ENCODE data around the gene NRXN2.

Gene NRXN2

GRCh38 chr11:64759131-64759721 is 36.2 kb upstream of the NRXN2 start:
- DNase-seq (ENCODE audit: low read depth) = no peak

GRCh38 chr11:64758330-64759079 is 35.5 kb upstream of the NRXN2 start:
- no peak for DNase-seq (ENCODE audit: low read depth)

GRCh38 chr11:64757549-64758329 is 34.7 kb upstream of the NRXN2 start:
- no peak for DNase-seq (ENCODE audit: low read depth)

- no peak for DNase-seq (ENCODE audit: low read depth)
These were observed 32.8 kb upstream of the NRXN2 start for GRCh38 chr11:64755681-64756361.

- no peak for DNase-seq (ENCODE audit: low read depth)
These were observed 32.1 kb upstream of the NRXN2 start for GRCh38 chr11:64754919-64755662.

GRCh38 chr11:64754124-64754918 is 31.3 kb upstream of the NRXN2 start:
- peak; percentile 50 for DNase-seq (ENCODE audit: low read depth)

GRCh38 chr11:64753380-64754123 is 30.6 kb upstream of the NRXN2 start:
- no peak for DNase-seq (ENCODE audit: low read depth)

GRCh38 chr11:64753019-64753379 is 30.0 kb upstream of the NRXN2 start:
- DNase-seq (ENCODE audit: low read depth) = no peak

GRCh38 chr11:64752175-64752970 is 29.4 kb upstream of the NRXN2 start:
- no peak for DNase-seq (ENCODE audit: low read depth)

GRCh38 chr11:64751580-64751979 is 28.6 kb upstream of the NRXN2 start:
- DNase-seq (ENCODE audit: low read depth) = no peak

- no peak for DNase-seq (ENCODE audit: low read depth)
These were observed 28.1 kb upstream of the NRXN2 start for GRCh38 chr11:64751136-64751535.

- no peak for DNase-seq (ENCODE audit: low read depth)
These were observed 27.5 kb upstream of the NRXN2 start for GRCh38 chr11:64750361-64751054.

- peak; percentile 40 for DNase-seq (ENCODE audit: low read depth)
These were observed 25.1 kb upstream of the NRXN2 start for GRCh38 chr11:64747961-64748665.

- no peak for DNase-seq (ENCODE audit: low read depth)
These were observed 23.5 kb upstream of the NRXN2 start for GRCh38 chr11:64746486-64746885.

GRCh38 chr11:64745521-64746328 is 22.7 kb upstream of the NRXN2 start:
- DNase-seq (ENCODE audit: low read depth) = peak; percentile 68

- DNase-seq (ENCODE audit: low read depth) = no peak
These were observed 22.2 kb upstream of the NRXN2 start for GRCh38 chr11:64745189-64745520.

GRCh38 chr11:64744544-64745188 is 21.7 kb upstream of the NRXN2 start:
- no peak for DNase-seq (ENCODE audit: low read depth)
